Endothelial cell (in vitro differentiated cells): ENCODE measurements around the gene DTNA. TPM values are rescaled to one million over a fixed set of nuclear protein-coding genes. Genes with fewer than 3 reads are reported as not detected.

Source experiments
- DNase-seq: peaks from one replicate; pipeline ENCODE4 v3.0.0; 2021; ENCODE audit warnings: low spot score
- H3K27ac Mint-ChIP-seq: one replicate; pipeline ENCODE4 v1.8.0; 2021; ENCODE audit warnings: mixed read lengths, inconsistent platforms; ENCODE audit not compliant: unreplicated experiment
- H3K27me3 Mint-ChIP-seq: one replicate; pipeline ENCODE4 v1.8.0; 2021; ENCODE audit warnings: mild to moderate bottlenecking, moderate library complexity, mixed read lengths, inconsistent platforms; ENCODE audit not compliant: unreplicated experiment
- H3K36me3 Mint-ChIP-seq: one replicate; pipeline ENCODE4 v1.8.0; 2021; ENCODE audit warnings: mild to moderate bottlenecking, low read depth, mixed read lengths, inconsistent platforms; ENCODE audit not compliant: unreplicated experiment
- H3K4me1 Mint-ChIP-seq: one replicate; pipeline ENCODE4 v1.8.0; 2021; ENCODE audit warnings: mild to moderate bottlenecking, mixed read lengths, inconsistent platforms; ENCODE audit not compliant: unreplicated experiment
- H3K4me3 Mint-ChIP-seq: one replicate; pipeline ENCODE4 v1.8.0; 2021; ENCODE audit warnings: mild to moderate bottlenecking, mixed read lengths, inconsistent platforms; ENCODE audit not compliant: unreplicated experiment
- H3K9me3 Mint-ChIP-seq: one replicate; pipeline ENCODE4 v1.8.0; 2021; ENCODE audit warnings: mixed read lengths, inconsistent platforms; ENCODE audit not compliant: unreplicated experiment
- total RNA-seq: library from RNA; stranded (reverse); fragmentation: NEBNext Ultra II Directional; extraction: Animal tissue kit (Norgen Biotek cat#: 25700); gene quantifications from one replicate; pipeline ENCODE4 v1.2.1, GENCODE V29; 2021; ENCODE audit not compliant: unreplicated experiment
- TF ChIP-seq, protein P1 (sequence below): fragments of 200-600 bp; sonication (generic); IDR thresholded peaks from one replicate; pipeline ENCODE4 v1.5.0; 2021; ENCODE audit warnings: antibody characterized with exemption; ENCODE audit not compliant: unreplicated experiment

DTNA gene
- total RNA-seq, 1 donor from 2014 or later = 17.9 TPM

- no peaks in the 10 kb centered on the region for H3K27me3 Mint-ChIP-seq
- H3K36me3 Mint-ChIP-seq = no peaks in the 10 kb centered on the region
- DNase-seq = no peak
- H3K27ac Mint-ChIP-seq = peak overlapping the region; percentile 16
- peaks cover 12% of the 10 kb centered on the region for H3K4me1 Mint-ChIP-seq
- TF ChIP-seq, protein P1, sequence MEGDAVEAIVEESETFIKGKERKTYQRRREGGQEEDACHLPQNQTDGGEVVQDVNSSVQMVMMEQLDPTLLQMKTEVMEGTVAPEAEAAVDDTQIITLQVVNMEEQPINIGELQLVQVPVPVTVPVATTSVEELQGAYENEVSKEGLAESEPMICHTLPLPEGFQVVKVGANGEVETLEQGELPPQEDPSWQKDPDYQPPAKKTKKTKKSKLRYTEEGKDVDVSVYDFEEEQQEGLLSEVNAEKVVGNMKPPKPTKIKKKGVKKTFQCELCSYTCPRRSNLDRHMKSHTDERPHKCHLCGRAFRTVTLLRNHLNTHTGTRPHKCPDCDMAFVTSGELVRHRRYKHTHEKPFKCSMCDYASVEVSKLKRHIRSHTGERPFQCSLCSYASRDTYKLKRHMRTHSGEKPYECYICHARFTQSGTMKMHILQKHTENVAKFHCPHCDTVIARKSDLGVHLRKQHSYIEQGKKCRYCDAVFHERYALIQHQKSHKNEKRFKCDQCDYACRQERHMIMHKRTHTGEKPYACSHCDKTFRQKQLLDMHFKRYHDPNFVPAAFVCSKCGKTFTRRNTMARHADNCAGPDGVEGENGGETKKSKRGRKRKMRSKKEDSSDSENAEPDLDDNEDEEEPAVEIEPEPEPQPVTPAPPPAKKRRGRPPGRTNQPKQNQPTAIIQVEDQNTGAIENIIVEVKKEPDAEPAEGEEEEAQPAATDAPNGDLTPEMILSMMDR = no peak
- H3K9me3 Mint-ChIP-seq = no peaks in the 10 kb centered on the region
- no peak overlapping the region for H3K4me3 Mint-ChIP-seq
Measured at GRCh38 chr18:34806527-34806926, 96.4 kb downstream of the DTNA start.

DNA sequence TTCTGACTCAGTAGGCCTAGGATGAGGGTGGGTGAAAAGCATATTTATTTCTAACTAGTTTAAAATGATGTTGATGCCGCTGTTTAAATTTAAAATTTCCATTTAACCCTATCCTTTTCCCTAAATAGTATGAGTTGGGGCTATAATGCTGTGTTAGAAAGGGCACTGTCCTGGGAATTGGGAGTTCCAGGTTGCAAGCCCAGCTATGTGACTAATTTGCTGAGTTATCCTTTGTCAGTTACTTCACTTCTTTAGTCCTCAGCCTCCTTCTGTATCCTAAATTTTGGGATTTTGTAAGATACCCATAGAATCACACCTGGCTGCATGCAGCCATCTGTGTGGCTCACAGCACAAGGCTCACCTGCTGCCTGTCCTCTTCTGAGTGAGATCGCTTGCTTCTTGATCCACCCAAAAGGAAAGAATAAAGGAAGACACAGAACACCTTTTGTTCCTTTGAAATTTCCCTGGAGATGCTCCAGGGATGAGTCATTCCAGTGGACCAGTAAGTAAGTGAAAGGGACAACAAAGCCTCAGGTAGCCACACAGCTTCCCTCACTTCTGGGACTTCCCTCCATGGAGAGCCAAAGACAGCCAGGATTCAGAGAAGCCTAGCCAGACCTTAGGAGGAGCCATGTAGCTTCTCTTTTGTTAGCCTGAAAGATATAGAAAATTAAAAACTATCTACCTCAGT, 97.2 kb downstream of the DTNA start:
- Mint-ChIP-seq H3K9me3 (no peaks in the 10 kb centered on the region), H3K27ac (peak overlapping the region; percentile 5), H3K27me3 (no peaks in the 10 kb centered on the region), H3K36me3 (no peaks in the 10 kb centered on the region), H3K4me3 (no peak overlapping the region), H3K4me1 (peaks cover 12% of the 10 kb centered on the region)
- TF ChIP-seq, protein P1 = no peak
- no peak for DNase-seq

- no peaks in the 10 kb centered on the region for H3K9me3 Mint-ChIP-seq
- DNase-seq = no peak
- H3K4me3 Mint-ChIP-seq = no peak overlapping the region
- H3K36me3 Mint-ChIP-seq = no peaks in the 10 kb centered on the region
- H3K27me3 Mint-ChIP-seq = no peaks in the 10 kb centered on the region
- no peak overlapping the region for H3K27ac Mint-ChIP-seq
- H3K4me1 Mint-ChIP-seq = peaks cover 14% of the 10 kb centered on the region
- TF ChIP-seq, protein P1 = no peak
Measured at GRCh38 chr18:34808389-34808788, 98.3 kb downstream of the DTNA start.

DNA sequence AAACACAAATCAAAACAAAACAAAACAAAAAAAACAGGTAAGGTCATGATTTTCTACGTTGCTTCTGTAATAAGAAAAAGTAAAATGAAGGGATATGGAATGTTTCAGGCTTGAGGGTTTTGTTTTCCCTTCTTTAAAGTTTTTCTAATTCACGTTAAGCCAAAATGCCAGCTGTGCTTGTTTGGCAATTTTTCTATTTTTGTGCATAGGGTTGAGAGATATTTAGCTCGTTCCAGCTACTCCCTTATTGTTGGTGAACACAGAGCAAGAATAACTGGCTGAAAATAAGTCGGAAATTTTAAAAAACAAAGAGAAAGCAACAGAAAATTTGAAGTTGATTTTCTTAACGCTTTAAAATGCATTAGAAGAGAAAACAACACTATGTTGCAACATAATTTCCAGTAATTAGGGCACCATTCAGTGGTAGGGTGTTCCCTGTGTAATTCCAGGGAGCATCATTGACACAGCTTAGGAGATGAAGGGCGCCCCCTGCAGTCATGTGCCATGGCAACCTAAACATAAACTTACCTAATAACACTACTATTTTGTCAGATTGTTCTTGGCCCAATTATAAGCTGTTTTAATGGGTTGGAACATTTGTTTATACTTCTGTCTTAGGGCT, 99.5 kb downstream of the DTNA start:
- no peaks in the 10 kb centered on the region for H3K27me3 Mint-ChIP-seq

DNA sequence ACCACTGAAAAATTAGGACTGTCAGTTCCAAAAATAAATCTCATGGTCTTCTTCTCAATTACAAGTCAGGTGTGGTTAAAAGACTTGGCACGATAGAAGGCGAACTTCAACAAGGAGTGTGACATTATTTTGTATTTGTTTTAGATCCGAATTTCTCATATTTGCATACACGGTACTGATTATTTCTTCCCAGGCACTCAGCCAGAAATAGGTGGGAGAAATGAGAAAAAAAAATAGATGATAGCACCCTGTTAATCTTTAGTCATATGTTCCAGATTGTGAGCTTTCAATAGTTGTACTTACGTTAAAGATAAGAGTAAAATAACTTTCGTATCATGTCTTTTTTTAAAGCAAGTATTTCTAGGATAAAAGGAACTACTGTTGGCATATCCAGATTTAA, 106.1 kb downstream of the DTNA start:
- no peak overlapping the region for H3K27ac Mint-ChIP-seq
- H3K36me3 Mint-ChIP-seq = no peaks in the 10 kb centered on the region
- no peak overlapping the region for H3K4me3 Mint-ChIP-seq
- H3K4me1 Mint-ChIP-seq = peaks cover 2% of the 10 kb centered on the region
- TF ChIP-seq, protein P1 = no peak
- no peaks in the 10 kb centered on the region for H3K27me3 Mint-ChIP-seq
- no peaks in the 10 kb centered on the region for H3K9me3 Mint-ChIP-seq
- DNase-seq = no peak

More for the DNA sequence above, 99.5 kb downstream of the DTNA start:
- H3K4me3 Mint-ChIP-seq = no peak overlapping the region
- TF ChIP-seq, protein P1 = peak; percentile 70
- peak overlapping the region; percentile 33 for H3K27ac Mint-ChIP-seq
- H3K9me3 Mint-ChIP-seq = no peaks in the 10 kb centered on the region
- H3K4me1 Mint-ChIP-seq = peaks cover 14% of the 10 kb centered on the region
- peak; percentile 65 for DNase-seq
- no peaks in the 10 kb centered on the region for H3K36me3 Mint-ChIP-seq
